Stimulated activated CD8-positive, alpha-beta memory T cell treated with anti-CD3 and anti-CD28 coated beads, Interleukin-2, amount 100 ng/mL, for 1 hour (primary cell): ENCODE results near the gene ACOXL.
"Not testable (repeated sequence)": the region's sequence is repeated elsewhere in the genome, so short reads cannot be mapped to it uniquely, and the experiment has no call there.

ENCODE experiments used
- DNase-seq, 2 donors: peaks; one replicate each; pipeline ENCODE4 v3.0.0-alpha.2; 2020; ENCODE audit warnings: low read depth in 2 of 2

Gene ACOXL

GRCh38 chr2:111057721-111058120 lies 325.3 kb downstream of the ACOXL start:
- no peak for DNase-seq

GRCh38 chr2:111058264-111058663 lies 325.9 kb downstream of the ACOXL start:
- no peak for DNase-seq

- no peak for DNase-seq
Measured at GRCh38 chr2:111061191-111061590, 328.8 kb downstream of the ACOXL start.

- DNase-seq: no peak
Measured at GRCh38 chr2:111062417-111062816, 330.0 kb downstream of the ACOXL start.

GRCh38 chr2:111066062-111066593 lies 333.8 kb downstream of the ACOXL start:
- no peak for DNase-seq

- no peak for DNase-seq
Measured at GRCh38 chr2:111068435-111069058, 336.2 kb downstream of the ACOXL start.

GRCh38 chr2:111069722-111070121 lies 337.3 kb downstream of the ACOXL start:
- DNase-seq: no peak

- no peak for DNase-seq
Measured at GRCh38 chr2:111071600-111072171, 339.3 kb downstream of the ACOXL start.

- DNase-seq: no peak
Measured at GRCh38 chr2:111072220-111072871, 340.0 kb downstream of the ACOXL start.

- DNase-seq: not testable (repeated sequence)
Measured at GRCh38 chr2:111082659-111083058, 350.3 kb downstream of the ACOXL start.

GRCh38 chr2:111091811-111092211 lies 359.4 kb downstream of the ACOXL start:
- DNase-seq: no peak

GRCh38 chr2:111094691-111095090 lies 362.3 kb downstream of the ACOXL start:
- no peak for DNase-seq

GRCh38 chr2:111095434-111095833 lies 363.1 kb downstream of the ACOXL start:
- DNase-seq: no peak

GRCh38 chr2:111099402-111099801 lies 367.0 kb downstream of the ACOXL start:
- DNase-seq: no peak

GRCh38 chr2:111100087-111100764 lies 367.9 kb downstream of the ACOXL start:
- no peak for DNase-seq

- no peak for DNase-seq
Measured at GRCh38 chr2:111100765-111101162, 368.4 kb downstream of the ACOXL start.

GRCh38 chr2:111101592-111101991 lies 369.2 kb downstream of the ACOXL start:
- DNase-seq: no peak

- no peak for DNase-seq
Measured at GRCh38 chr2:111102216-111102615, 369.8 kb downstream of the ACOXL start.

GRCh38 chr2:111105926-111106325 lies 373.6 kb downstream of the ACOXL start:
- no peak for DNase-seq

GRCh38 chr2:111106706-111107105 lies 374.3 kb downstream of the ACOXL start:
- DNase-seq: no peak

GRCh38 chr2:111108745-111109271 lies 376.4 kb downstream of the ACOXL start:
- no peak for DNase-seq

GRCh38 chr2:111111101-111111755 lies 378.9 kb downstream of the ACOXL start:
- no peak for DNase-seq
